ENCODE results near the gene RABGAP1L.

GRCh38 chr1:174169342-174169741, 10.0 kb downstream of the RABGAP1L start:
- TF ChIP-seq EZH2 (IDR thresholded peaks at IDR 0.05; ENCODE audit: borderline replicate concordance, control insufficient read depth, low read depth, low read length) (no peak), CTCF (IDR thresholded peaks at IDR 0.05 in 2 of 3, conservative IDR thresholded peaks at IDR 0.05 in 1 of 3; ENCODE audit: control insufficient read depth in 2 of 3, extremely low read depth in 1 of 3, insufficient read depth in 1 of 3, low read depth in 3 of 3, low read length in 3 of 3) (no peak), NBN (IDR thresholded peaks at IDR 0.05) (no peak)

All from GM12878 (cell line).